Measurements from ENCODE around the gene LRCH3.
"Not testable (repeated sequence)": the region's sequence is repeated elsewhere in the genome, so short reads cannot be mapped to it uniquely, and the experiment has no call there.

Gene LRCH3

GRCh38 chr3:197878427-197878826, 87.4 kb downstream of the LRCH3 start:
- in situ Hi-C loops (cut with MboI; ENCODE audit: low pct_unique_long_range_greater_than_20kb, low sequenced_read_pairs) = no loop called here
- DNase-seq = peak; percentile 87

GRCh38 chr3:197880491-197881269, 89.6 kb downstream of the LRCH3 start:
- no peak for DNase-seq
- in situ Hi-C loops (cut with MboI; ENCODE audit: low pct_unique_long_range_greater_than_20kb, low sequenced_read_pairs) = no loop called here

- in situ Hi-C loops (cut with MboI; ENCODE audit: low pct_unique_long_range_greater_than_20kb, low sequenced_read_pairs) = no loop called here
- no peak for DNase-seq
Measured at GRCh38 chr3:197881270-197881969, 90.4 kb downstream of the LRCH3 start.

- in situ Hi-C loops (cut with MboI; ENCODE audit: low pct_unique_long_range_greater_than_20kb, low sequenced_read_pairs) = no loop called here
- no peak for DNase-seq
Measured at GRCh38 chr3:197881970-197882338, 90.9 kb downstream of the LRCH3 start.

GRCh38 chr3:197882586-197882985, 91.5 kb downstream of the LRCH3 start:
- DNase-seq = peak; percentile 24
- in situ Hi-C loops (cut with MboI; ENCODE audit: low pct_unique_long_range_greater_than_20kb, low sequenced_read_pairs) = no loop called here

- in situ Hi-C loops (cut with MboI; ENCODE audit: low pct_unique_long_range_greater_than_20kb, low sequenced_read_pairs) = no loop called here
- DNase-seq = no peak
Measured at GRCh38 chr3:197883541-197883940, 92.5 kb downstream of the LRCH3 start.

- in situ Hi-C loops (cut with MboI; ENCODE audit: low pct_unique_long_range_greater_than_20kb, low sequenced_read_pairs) = not testable (repeated sequence)
Measured at GRCh38 chr3:197884330-197884729, 93.3 kb downstream of the LRCH3 start.

GRCh38 chr3:197886052-197886451, 95.0 kb downstream of the LRCH3 start:
- in situ Hi-C loops (cut with MboI; ENCODE audit: low pct_unique_long_range_greater_than_20kb, low sequenced_read_pairs); DNase-seq: not testable (repeated sequence)

More at GRCh38 chr3:197884330-197884729, 93.3 kb downstream of the LRCH3 start:
- not testable (repeated sequence) for DNase-seq

GRCh38 chr3:197887430-197888053, 96.5 kb downstream of the LRCH3 start:
- DNase-seq; in situ Hi-C loops (cut with MboI; ENCODE audit: low pct_unique_long_range_greater_than_20kb, low sequenced_read_pairs): not testable (repeated sequence)

- in situ Hi-C loops (cut with MboI; ENCODE audit: low pct_unique_long_range_greater_than_20kb, low sequenced_read_pairs) = no loop called here
- DNase-seq = no peak
Measured at GRCh38 chr3:197888511-197888910, 97.5 kb downstream of the LRCH3 start.

GRCh38 chr3:197889204-197889930, 98.3 kb downstream of the LRCH3 start:
- in situ Hi-C loops (cut with MboI; ENCODE audit: low pct_unique_long_range_greater_than_20kb, low sequenced_read_pairs) = no loop called here
- DNase-seq = no peak

- in situ Hi-C loops (cut with MboI; ENCODE audit: low pct_unique_long_range_greater_than_20kb, low sequenced_read_pairs) = no loop called here
- DNase-seq = no peak
Measured at GRCh38 chr3:197890693-197891092, 99.6 kb downstream of the LRCH3 start.

- in situ Hi-C loops (cut with MboI; ENCODE audit: low pct_unique_long_range_greater_than_20kb, low sequenced_read_pairs) = no loop called here
- DNase-seq = no peak
Measured at GRCh38 chr3:197892162-197892561, 101.1 kb downstream of the LRCH3 start.

- no peak for DNase-seq
- in situ Hi-C loops (cut with MboI; ENCODE audit: low pct_unique_long_range_greater_than_20kb, low sequenced_read_pairs) = no loop called here
Measured at GRCh38 chr3:197896421-197896820, 105.4 kb downstream of the LRCH3 start.

- no peak for DNase-seq
- in situ Hi-C loops (cut with MboI; ENCODE audit: low pct_unique_long_range_greater_than_20kb, low sequenced_read_pairs) = no loop called here
Measured at GRCh38 chr3:197899833-197900478, 108.9 kb downstream of the LRCH3 start.

GRCh38 chr3:197901626-197902025, 110.6 kb downstream of the LRCH3 start:
- in situ Hi-C loops (cut with MboI; ENCODE audit: low pct_unique_long_range_greater_than_20kb, low sequenced_read_pairs) = no loop called here

GRCh38 chr3:197906023-197906849, 115.2 kb downstream of the LRCH3 start:
- in situ Hi-C loops (cut with MboI; ENCODE audit: low pct_unique_long_range_greater_than_20kb, low sequenced_read_pairs) = no loop called here
- peak; percentile 87 for DNase-seq

More at GRCh38 chr3:197901626-197902025, 110.6 kb downstream of the LRCH3 start:
- no peak for DNase-seq

- no peak for DNase-seq
- in situ Hi-C loops (cut with MboI; ENCODE audit: low pct_unique_long_range_greater_than_20kb, low sequenced_read_pairs) = no loop called here
Measured at GRCh38 chr3:197906850-197907187, 115.8 kb downstream of the LRCH3 start.
